Stimulated activated CD4-positive, alpha-beta T cell treated with anti-CD3 and anti-CD28 coated beads, Interleukin-4, amount 100 ng/mL, for 24 hours (primary cell): ENCODE measurements around the gene PLEKHJ1.
"Not testable (repeated sequence)": the region's sequence is repeated elsewhere in the genome, so short reads cannot be mapped to it uniquely, and the experiment has no call there.

Source experiments
- DNase-seq: peaks from one replicate; pipeline ENCODE4 v3.0.0-alpha.2; 2020

The PLEKHJ1 gene

GRCh38 chr19:2217591-2217990 lies 18.5 kb downstream of the PLEKHJ1 start:
- DNase-seq, result no peak

- no peak for DNase-seq
Observed at GRCh38 chr19:2216361-2217225, 19.5 kb downstream of the PLEKHJ1 start.

- peak; percentile 27 for DNase-seq
Observed at GRCh38 chr19:2215281-2215751, 20.8 kb downstream of the PLEKHJ1 start.

GRCh38 chr19:2214251-2214650 lies 21.9 kb downstream of the PLEKHJ1 start:
- DNase-seq, result no peak

- no peak for DNase-seq
Observed at GRCh38 chr19:2213799-2214198, 22.3 kb downstream of the PLEKHJ1 start.

- no peak for DNase-seq
Observed at GRCh38 chr19:2212861-2213711, 23.0 kb downstream of the PLEKHJ1 start.

GRCh38 chr19:2210987-2211740 lies 25.0 kb downstream of the PLEKHJ1 start:
- no peak for DNase-seq

GRCh38 chr19:2210206-2210605 lies 25.9 kb downstream of the PLEKHJ1 start:
- no peak for DNase-seq

- DNase-seq, result no peak
Observed at GRCh38 chr19:2209408-2209807, 26.7 kb downstream of the PLEKHJ1 start.

GRCh38 chr19:2208975-2209374 lies 27.2 kb downstream of the PLEKHJ1 start:
- DNase-seq, result no peak

- DNase-seq, result no peak
Observed at GRCh38 chr19:2207991-2208860, 27.9 kb downstream of the PLEKHJ1 start.

GRCh38 chr19:2207008-2207407 lies 29.1 kb downstream of the PLEKHJ1 start:
- no peak for DNase-seq

- no peak for DNase-seq
Observed at GRCh38 chr19:2202366-2202765, 33.8 kb downstream of the PLEKHJ1 start.

GRCh38 chr19:2201473-2202148 lies 34.5 kb downstream of the PLEKHJ1 start:
- no peak for DNase-seq

GRCh38 chr19:2200624-2201294 lies 35.4 kb downstream of the PLEKHJ1 start:
- not testable (repeated sequence) for DNase-seq

- DNase-seq, result no peak
Observed at GRCh38 chr19:2199861-2200623, 36.1 kb downstream of the PLEKHJ1 start.

GRCh38 chr19:2199215-2199614 lies 36.9 kb downstream of the PLEKHJ1 start:
- no peak for DNase-seq

- no peak for DNase-seq
Observed at GRCh38 chr19:2198317-2198716, 37.8 kb downstream of the PLEKHJ1 start.

GRCh38 chr19:2197270-2197669 lies 38.9 kb downstream of the PLEKHJ1 start:
- no peak for DNase-seq

- DNase-seq, result no peak
Observed at GRCh38 chr19:2195914-2196313, 40.2 kb downstream of the PLEKHJ1 start.
